ENCODE data around the gene TMTC3.
"Not testable (repeated sequence)": the region's sequence is repeated elsewhere in the genome, so short reads cannot be mapped to it uniquely, and the experiment has no call there.

The TMTC3 gene

GRCh38 chr12:88141774-88142609 is at the start of gene TMTC3, which contains the start of gene CEP290:
TMTC3 (plus strand) TSS chr12:88142307; CDS start chr12:88148316, 6,009 bp downstream.
CEP290 (minus strand) TSS chr12:88142088; CDS start chr12:88141307, 781 bp downstream.
- peak; percentile 96 for DNase-seq (ENCODE audit: low spot score)

GRCh38 chr12:88092771-88093170 is 49.3 kb upstream of the TMTC3 start:
- DNase-seq (ENCODE audit: low spot score): no peak

- no peak for DNase-seq (ENCODE audit: low spot score)
Measured at GRCh38 chr12:88093573-88093972, 48.5 kb upstream of the TMTC3 start.

- no peak for DNase-seq (ENCODE audit: low spot score)
Measured at GRCh38 chr12:88108021-88108420, 34.1 kb upstream of the TMTC3 start.

GRCh38 chr12:88111074-88111652 is 30.9 kb upstream of the TMTC3 start:
- peak; percentile 30 for DNase-seq (ENCODE audit: low spot score)

- no peak for DNase-seq (ENCODE audit: low spot score)
Measured at GRCh38 chr12:88113871-88114270, 28.2 kb upstream of the TMTC3 start.

- no peak for DNase-seq (ENCODE audit: low spot score)
Measured at GRCh38 chr12:88122666-88123065, 19.4 kb upstream of the TMTC3 start.

GRCh38 chr12:88127099-88127498 is 15.0 kb upstream of the TMTC3 start:
- no peak for DNase-seq (ENCODE audit: low spot score)

- no peak for DNase-seq (ENCODE audit: low spot score)
Measured at GRCh38 chr12:88127855-88128254, 14.3 kb upstream of the TMTC3 start.

- no peak for DNase-seq (ENCODE audit: low spot score)
Measured at GRCh38 chr12:88132392-88132791, 9.7 kb upstream of the TMTC3 start.

GRCh38 chr12:88133181-88133580 is 8.9 kb upstream of the TMTC3 start:
- not testable (repeated sequence) for DNase-seq (ENCODE audit: low spot score)

GRCh38 chr12:88139711-88140110 is 2.4 kb upstream of the TMTC3 start:
- not testable (repeated sequence) for DNase-seq (ENCODE audit: low spot score)

GRCh38 chr12:88141425-88141773 is 708 bp upstream of the TMTC3 start:
- no peak for DNase-seq (ENCODE audit: low spot score)

GRCh38 chr12:88142610-88142991 is 494 bp downstream of the TMTC3 start:
- no peak for DNase-seq (ENCODE audit: low spot score)

- DNase-seq (ENCODE audit: low spot score): no peak
Measured at GRCh38 chr12:88144037-88144436, 1.9 kb downstream of the TMTC3 start.

- no peak for DNase-seq (ENCODE audit: low spot score)
Measured at GRCh38 chr12:88144546-88145468, 2.7 kb downstream of the TMTC3 start.

GRCh38 chr12:88145567-88146505 is 3.7 kb downstream of the TMTC3 start:
- no peak for DNase-seq (ENCODE audit: low spot score)

- no peak for DNase-seq (ENCODE audit: low spot score)
Measured at GRCh38 chr12:88150063-88150462, 8.0 kb downstream of the TMTC3 start.

- no peak for DNase-seq (ENCODE audit: low spot score)
Measured at GRCh38 chr12:88153959-88154358, 11.9 kb downstream of the TMTC3 start.

GRCh38 chr12:88156075-88156654 is 14.1 kb downstream of the TMTC3 start:
- no peak for DNase-seq (ENCODE audit: low spot score)

GRCh38 chr12:88163371-88163770 is 21.3 kb downstream of the TMTC3 start:
- DNase-seq (ENCODE audit: low spot score): no peak
